22Rv1 (cell line): ENCODE measurements around the gene IVD.
A peak's percentile ranks its signal among the peaks of the same experiment; 100 is the strongest.

Source experiments
- H3K27ac ChIP-seq: fragments of 450-650 bp; 2 replicates; pipeline ENCODE4 v1.5.1; 2017
- ZFX ChIP-seq: fragments of 450-650 bp; IDR thresholded peaks from 2 replicates; pipeline ENCODE4 v1.6.1; 2017; ENCODE audit warnings: antibody characterized with exemption, borderline replicate concordance
- TF ChIP-seq, protein P1 (sequence below): fragments of 450-650 bp; IDR thresholded peaks from 2 replicates; pipeline ENCODE4 v1.5.1; 2017; ENCODE audit warnings: mild to moderate bottlenecking

The IVD gene

GRCh38 chr15:40361640-40362039 is 44.0 kb upstream of the IVD start:
- TF ChIP-seq ZFX, result no peak
- TF ChIP-seq, protein P1, sequence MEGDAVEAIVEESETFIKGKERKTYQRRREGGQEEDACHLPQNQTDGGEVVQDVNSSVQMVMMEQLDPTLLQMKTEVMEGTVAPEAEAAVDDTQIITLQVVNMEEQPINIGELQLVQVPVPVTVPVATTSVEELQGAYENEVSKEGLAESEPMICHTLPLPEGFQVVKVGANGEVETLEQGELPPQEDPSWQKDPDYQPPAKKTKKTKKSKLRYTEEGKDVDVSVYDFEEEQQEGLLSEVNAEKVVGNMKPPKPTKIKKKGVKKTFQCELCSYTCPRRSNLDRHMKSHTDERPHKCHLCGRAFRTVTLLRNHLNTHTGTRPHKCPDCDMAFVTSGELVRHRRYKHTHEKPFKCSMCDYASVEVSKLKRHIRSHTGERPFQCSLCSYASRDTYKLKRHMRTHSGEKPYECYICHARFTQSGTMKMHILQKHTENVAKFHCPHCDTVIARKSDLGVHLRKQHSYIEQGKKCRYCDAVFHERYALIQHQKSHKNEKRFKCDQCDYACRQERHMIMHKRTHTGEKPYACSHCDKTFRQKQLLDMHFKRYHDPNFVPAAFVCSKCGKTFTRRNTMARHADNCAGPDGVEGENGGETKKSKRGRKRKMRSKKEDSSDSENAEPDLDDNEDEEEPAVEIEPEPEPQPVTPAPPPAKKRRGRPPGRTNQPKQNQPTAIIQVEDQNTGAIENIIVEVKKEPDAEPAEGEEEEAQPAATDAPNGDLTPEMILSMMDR, result no peak
- H3K27ac ChIP-seq, result no peak overlapping the region

- TF ChIP-seq, protein P1, result no peak
- TF ChIP-seq ZFX, result no peak
- no peak overlapping the region for H3K27ac ChIP-seq
Observed at GRCh38 chr15:40363611-40364010, 42.0 kb upstream of the IVD start.

DNA sequence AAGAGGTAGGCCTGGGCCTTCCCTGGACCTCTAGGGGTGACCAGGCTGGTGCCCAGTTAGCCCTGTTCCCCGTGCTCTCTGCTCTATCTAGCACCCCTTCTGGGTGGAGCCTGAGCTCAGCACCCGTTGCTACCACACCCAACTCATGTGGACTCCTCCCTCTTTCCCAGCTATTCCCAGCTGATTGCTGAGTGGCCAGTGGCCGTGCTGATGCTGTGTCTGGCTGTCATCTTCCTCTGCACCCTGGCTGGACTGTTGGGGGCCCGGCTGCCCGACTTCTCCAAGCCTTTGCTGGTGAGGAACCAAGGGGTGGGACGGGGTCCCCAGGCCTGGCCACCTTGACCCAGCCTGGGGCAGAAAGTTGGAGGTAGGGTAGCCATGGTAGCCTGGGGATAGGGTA is 41.3 kb upstream of the IVD start:
- H3K27ac ChIP-seq, result no peak overlapping the region
- TF ChIP-seq ZFX, result no peak
- TF ChIP-seq, protein P1, result no peak

DNA sequence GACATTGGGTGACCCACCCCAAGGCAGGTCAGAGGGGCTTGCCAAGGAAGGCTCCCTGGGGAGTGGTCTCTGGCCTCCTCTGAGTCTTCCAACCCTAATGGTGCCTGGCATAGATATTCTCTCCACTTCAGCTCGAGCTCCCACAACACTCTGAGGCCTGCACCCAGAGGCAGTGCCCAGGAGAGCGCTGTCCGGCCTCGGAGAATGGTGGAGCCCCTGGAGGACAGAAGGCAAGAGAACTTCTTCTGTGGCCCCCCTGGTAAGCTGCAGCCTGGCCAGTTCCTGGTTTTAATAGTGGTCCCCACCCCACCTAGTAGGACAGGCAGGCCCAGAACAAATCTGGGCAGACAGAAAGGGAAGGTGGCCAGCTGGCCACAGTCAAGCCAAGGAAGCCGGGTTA is 40.6 kb upstream of the IVD start:
- TF ChIP-seq, protein P1, result no peak
- TF ChIP-seq ZFX, result no peak
- H3K27ac ChIP-seq, result no peak overlapping the region

DNA sequence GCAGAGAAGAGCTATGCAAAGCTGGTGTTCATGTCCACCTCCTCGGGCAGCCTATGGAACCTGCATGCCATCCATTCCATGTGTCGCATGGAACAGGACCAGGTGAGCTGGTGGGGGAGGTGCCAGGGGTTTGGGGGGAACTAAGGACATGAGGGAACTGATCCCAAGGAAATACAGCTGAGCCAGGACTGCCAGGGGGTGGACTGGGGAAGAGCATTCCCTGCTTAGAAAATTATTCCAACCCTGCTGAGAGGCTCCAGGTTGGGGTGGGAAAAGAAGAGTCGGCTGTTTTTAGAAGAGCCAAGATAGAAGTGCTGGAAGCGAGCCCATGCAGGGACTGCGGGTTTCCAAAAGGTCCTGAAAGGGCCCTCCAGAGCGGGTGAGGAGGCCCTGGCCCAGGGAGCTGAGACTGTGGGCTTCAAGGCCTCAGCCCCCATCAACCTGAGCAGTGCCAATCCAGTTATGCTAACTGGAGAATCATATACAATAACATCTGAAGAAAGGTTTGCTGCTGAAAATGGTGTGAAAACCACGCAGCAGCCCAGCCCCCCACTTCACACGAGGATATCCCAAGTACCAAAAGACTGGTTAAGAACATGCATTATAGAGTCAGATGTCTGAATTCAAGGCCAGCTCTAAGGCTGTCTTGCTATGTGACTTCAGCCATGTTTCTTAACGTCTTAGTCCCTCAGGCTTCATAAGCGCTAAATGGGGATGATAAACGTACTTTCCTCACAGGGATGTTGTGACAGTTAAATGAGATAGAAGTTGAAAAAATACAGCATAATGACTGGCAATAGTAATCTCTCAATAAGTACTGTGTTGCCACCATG is 39.8 kb upstream of the IVD start:
- no peak for TF ChIP-seq ZFX
- TF ChIP-seq, protein P1, result no peak
- H3K27ac ChIP-seq, result no peak overlapping the region

GRCh38 chr15:40366457-40367370 is 38.9 kb upstream of the IVD start:
- H3K27ac ChIP-seq, result peak overlapping the region; percentile 67
- TF ChIP-seq, protein P1, result no peak
- no peak for TF ChIP-seq ZFX

GRCh38 chr15:40367371-40367685 is 38.3 kb upstream of the IVD start:
- TF ChIP-seq ZFX, result no peak
- TF ChIP-seq, protein P1, result no peak
- peak overlapping the region; percentile 67 for H3K27ac ChIP-seq
